ENCODE results near the gene ATF4. TPM values are rescaled to one million over a fixed set of nuclear protein-coding genes. Genes with fewer than 3 reads are reported as not detected.

The ATF4 gene
- total RNA-seq, 1 experiment from 2014 or later, result 372 TPM

- DNase-seq, result no peak
- H3K9me3 Mint-ChIP-seq (ENCODE audit: low read depth, unreplicated experiment), result peaks cover 7% of the 10 kb centered on the region
- no peaks in the 10 kb centered on the region for H3K36me3 Mint-ChIP-seq (ENCODE audit: insufficient read depth, unreplicated experiment)
- no peak overlapping the region for H3K4me3 Mint-ChIP-seq (ENCODE audit: low read depth, unreplicated experiment)
- intact Hi-C loops (cut with micrococcal nuclease; ENCODE audit: unreplicated experiment), result no loop called here
- no TSS peak for BruUV-seq (replicated peaks)
- H3K4me1 Mint-ChIP-seq (ENCODE audit: low read depth, unreplicated experiment), result peaks cover 9% of the 10 kb centered on the region
- no peak for TF ChIP-seq CTCF (IDR thresholded peaks at IDR 0.05; ENCODE audit: unreplicated experiment)
- CTCF ChIA-PET, result no interaction called here
- H3K27ac Mint-ChIP-seq (ENCODE audit: unreplicated experiment), result no peak overlapping the region
- H3K27me3 Mint-ChIP-seq (ENCODE audit: unreplicated experiment), result peaks cover 17% of the 10 kb centered on the region
These were observed 47.0 kb downstream of the ATF4 start for GRCh38 chr22:39567135-39567946.

GRCh38 chr22:39568278-39568981 is 48.1 kb downstream of the ATF4 start:
- no peak overlapping the region for H3K4me3 Mint-ChIP-seq (ENCODE audit: low read depth, unreplicated experiment)
- TF ChIP-seq CTCF (IDR thresholded peaks at IDR 0.05; ENCODE audit: unreplicated experiment), result no peak
- H3K27me3 Mint-ChIP-seq (ENCODE audit: unreplicated experiment), result peaks cover 18% of the 10 kb centered on the region
- CTCF ChIA-PET, result no interaction called here
- no peak overlapping the region for H3K27ac Mint-ChIP-seq (ENCODE audit: unreplicated experiment)
- H3K36me3 Mint-ChIP-seq (ENCODE audit: insufficient read depth, unreplicated experiment), result no peaks in the 10 kb centered on the region
- peaks cover 7% of the 10 kb centered on the region for H3K9me3 Mint-ChIP-seq (ENCODE audit: low read depth, unreplicated experiment)
- H3K4me1 Mint-ChIP-seq (ENCODE audit: low read depth, unreplicated experiment), result peaks cover 9% of the 10 kb centered on the region
- no peak for DNase-seq
- intact Hi-C loops (cut with micrococcal nuclease; ENCODE audit: unreplicated experiment), result no loop called here
- BruUV-seq (replicated peaks), result no TSS peak

GRCh38 chr22:39569066-39569465 is 48.7 kb downstream of the ATF4 start:
- Mint-ChIP-seq H3K27me3 (ENCODE audit: unreplicated experiment) (peaks cover 18% of the 10 kb centered on the region), H3K27ac (ENCODE audit: unreplicated experiment) (no peak overlapping the region), H3K36me3 (ENCODE audit: insufficient read depth, unreplicated experiment) (no peaks in the 10 kb centered on the region), H3K4me1 (ENCODE audit: low read depth, unreplicated experiment) (peaks cover 9% of the 10 kb centered on the region), H3K4me3 (ENCODE audit: low read depth, unreplicated experiment) (no peak overlapping the region), H3K9me3 (ENCODE audit: low read depth, unreplicated experiment) (peaks cover 7% of the 10 kb centered on the region)
- intact Hi-C loops (cut with micrococcal nuclease; ENCODE audit: unreplicated experiment), result no loop called here
- CTCF ChIA-PET, result no interaction called here
- no peak for DNase-seq
- no TSS peak for BruUV-seq (replicated peaks)
- TF ChIP-seq CTCF (IDR thresholded peaks at IDR 0.05; ENCODE audit: unreplicated experiment), result no peak

- CTCF ChIA-PET, result interaction anchor here (0.7 kb wide), 1 partner anchor 19 kb away, joined by 3 read pairs; no protein-coding TSS in a partner anchor
- peaks cover 7% of the 10 kb centered on the region for H3K9me3 Mint-ChIP-seq (ENCODE audit: low read depth, unreplicated experiment)
- no peaks in the 10 kb centered on the region for H3K36me3 Mint-ChIP-seq (ENCODE audit: insufficient read depth, unreplicated experiment)
- no peak overlapping the region for H3K27ac Mint-ChIP-seq (ENCODE audit: unreplicated experiment)
- peaks cover 16% of the 10 kb centered on the region for H3K4me1 Mint-ChIP-seq (ENCODE audit: low read depth, unreplicated experiment)
- no peak for DNase-seq
- no TSS peak for BruUV-seq (replicated peaks)
- H3K27me3 Mint-ChIP-seq (ENCODE audit: unreplicated experiment), result peaks cover 18% of the 10 kb centered on the region
- no peak overlapping the region for H3K4me3 Mint-ChIP-seq (ENCODE audit: low read depth, unreplicated experiment)
- intact Hi-C loops (cut with micrococcal nuclease; ENCODE audit: unreplicated experiment), result no loop called here
- no peak for TF ChIP-seq CTCF (IDR thresholded peaks at IDR 0.05; ENCODE audit: unreplicated experiment)
These were observed 49.9 kb downstream of the ATF4 start for GRCh38 chr22:39570226-39570625.

All from Calu3 (cell line).